Measurements from ENCODE around the gene DNAAF1. TPM values are rescaled to one million over a fixed set of nuclear protein-coding genes. Genes with fewer than 3 reads are reported as not detected.
"Not testable (repeated sequence)": the region's sequence is repeated elsewhere in the genome, so short reads cannot be mapped to it uniquely, and the experiment has no call there.

Gene DNAAF1
- total and polyA plus RNA-seq, 2 donors = 0.85 TPM; not detected in 1

- H3K27ac ChIP-seq (ENCODE audit: low read depth) = no peak overlapping the region
- no peaks in the 10 kb centered on the region for H3K36me3 ChIP-seq (ENCODE audit: insufficient read depth)
- H3K4me1 ChIP-seq (ENCODE audit: insufficient read depth) = no peaks in the 10 kb centered on the region
- WGBS = 85% methylated on average over 18 of the region's 18 CpGs
- no peak for DNase-seq (ENCODE audit: extremely low spot score)
- no peak overlapping the region for H3K4me3 ChIP-seq (ENCODE audit: low read depth, low read length)
Observed at GRCh38 chr16:84205976-84206691, 61.0 kb downstream of the DNAAF1 start.

- Histone ChIP-seq H3K4me1 (ENCODE audit: insufficient read depth) (no peaks in the 10 kb centered on the region), H3K36me3 (ENCODE audit: insufficient read depth) (no peaks in the 10 kb centered on the region), H3K4me3 (ENCODE audit: low read depth, low read length) (no peak overlapping the region), H3K27ac (ENCODE audit: low read depth) (no peak overlapping the region)
- DNase-seq (ENCODE audit: extremely low spot score) = no peak
- 52% methylated on average over 6 of the region's 6 CpGs for WGBS
Observed at GRCh38 chr16:84207251-84207650, 62.1 kb downstream of the DNAAF1 start.

GRCh38 chr16:84207879-84208278 lies 62.8 kb downstream of the DNAAF1 start:
- no peak for DNase-seq (ENCODE audit: extremely low spot score)
- WGBS = 75% methylated on average over 8 of the region's 8 CpGs

GRCh38 chr16:84209989-84210388 lies 64.9 kb downstream of the DNAAF1 start:
- no peak overlapping the region for H3K4me3 ChIP-seq (ENCODE audit: low read depth, low read length)
- no peaks in the 10 kb centered on the region for H3K4me1 ChIP-seq (ENCODE audit: insufficient read depth)
- no peak overlapping the region for H3K27ac ChIP-seq (ENCODE audit: low read depth)
- WGBS = 82% methylated on average over 2 of the region's 2 CpGs
- no peaks in the 10 kb centered on the region for H3K36me3 ChIP-seq (ENCODE audit: insufficient read depth)
- no peak for DNase-seq (ENCODE audit: extremely low spot score)

More at GRCh38 chr16:84207879-84208278, 62.8 kb downstream of the DNAAF1 start:
- Histone ChIP-seq H3K4me3 (ENCODE audit: low read depth, low read length) (no peak overlapping the region), H3K36me3 (ENCODE audit: insufficient read depth) (no peaks in the 10 kb centered on the region), H3K4me1 (ENCODE audit: insufficient read depth) (no peaks in the 10 kb centered on the region), H3K27ac (ENCODE audit: low read depth) (no peak overlapping the region)

- no peak overlapping the region for H3K27ac ChIP-seq (ENCODE audit: low read depth)
- no peaks in the 10 kb centered on the region for H3K4me1 ChIP-seq (ENCODE audit: insufficient read depth)
- DNase-seq (ENCODE audit: extremely low spot score) = no peak
- no peak overlapping the region for H3K4me3 ChIP-seq (ENCODE audit: low read depth, low read length)
- 51% methylated on average over 4 of the region's 4 CpGs for WGBS
- no peaks in the 10 kb centered on the region for H3K36me3 ChIP-seq (ENCODE audit: insufficient read depth)
Observed at GRCh38 chr16:84212154-84212553, 67.0 kb downstream of the DNAAF1 start.

- Histone ChIP-seq H3K4me1 (ENCODE audit: insufficient read depth) (no peaks in the 10 kb centered on the region), H3K4me3 (ENCODE audit: low read depth, low read length) (no peak overlapping the region), H3K27ac (ENCODE audit: low read depth) (no peak overlapping the region), H3K36me3 (ENCODE audit: insufficient read depth) (no peaks in the 10 kb centered on the region)
- 91% methylated on average over 4 of the region's 4 CpGs for whole genome bisulfite sequencing
- DNase-seq (ENCODE audit: extremely low spot score) = no peak
Observed at GRCh38 chr16:84212631-84213030, 67.5 kb downstream of the DNAAF1 start.

GRCh38 chr16:84214451-84215066 lies 69.5 kb downstream of the DNAAF1 start:
- WGBS = 82% methylated on average over 15 of the region's 15 CpGs
- H3K4me1 ChIP-seq (ENCODE audit: insufficient read depth) = no peaks in the 10 kb centered on the region
- no peak overlapping the region for H3K4me3 ChIP-seq (ENCODE audit: low read depth, low read length)
- no peaks in the 10 kb centered on the region for H3K36me3 ChIP-seq (ENCODE audit: insufficient read depth)
- DNase-seq (ENCODE audit: extremely low spot score) = no peak
- no peak overlapping the region for H3K27ac ChIP-seq (ENCODE audit: low read depth)

- no peak overlapping the region for H3K27ac ChIP-seq (ENCODE audit: low read depth)
- H3K4me1 ChIP-seq (ENCODE audit: insufficient read depth) = no peaks in the 10 kb centered on the region
- no peak for DNase-seq (ENCODE audit: extremely low spot score)
- WGBS = 76% methylated on average over 5 of the region's 5 CpGs
- no peaks in the 10 kb centered on the region for H3K36me3 ChIP-seq (ENCODE audit: insufficient read depth)
- no peak overlapping the region for H3K4me3 ChIP-seq (ENCODE audit: low read depth, low read length)
Observed at GRCh38 chr16:84215531-84215930, 70.4 kb downstream of the DNAAF1 start.

- 94% methylated on average over 3 of the region's 3 CpGs for WGBS
- not testable (repeated sequence) for H3K4me1 ChIP-seq (ENCODE audit: insufficient read depth); DNase-seq (ENCODE audit: extremely low spot score); H3K27ac ChIP-seq (ENCODE audit: low read depth); H3K4me3 ChIP-seq (ENCODE audit: low read depth, low read length); H3K36me3 ChIP-seq (ENCODE audit: insufficient read depth)
Observed at GRCh38 chr16:84216144-84216543, 71.0 kb downstream of the DNAAF1 start.

- 79% methylated on average over 17 of the region's 17 CpGs for WGBS
- Histone ChIP-seq H3K36me3 (ENCODE audit: insufficient read depth) (no peaks in the 10 kb centered on the region), H3K4me1 (ENCODE audit: insufficient read depth) (no peaks in the 10 kb centered on the region), H3K27ac (ENCODE audit: low read depth) (no peak overlapping the region), H3K4me3 (ENCODE audit: low read depth, low read length) (no peak overlapping the region)
- DNase-seq (ENCODE audit: extremely low spot score) = no peak
Observed at GRCh38 chr16:84218176-84218823, 73.2 kb downstream of the DNAAF1 start.

GRCh38 chr16:84218956-84219355 lies 73.8 kb downstream of the DNAAF1 start:
- H3K27ac ChIP-seq (ENCODE audit: low read depth) = no peak overlapping the region
- 73% methylated on average over 6 of the region's 6 CpGs for WGBS
- H3K4me1 ChIP-seq (ENCODE audit: insufficient read depth) = no peaks in the 10 kb centered on the region
- no peak for DNase-seq (ENCODE audit: extremely low spot score)
- H3K36me3 ChIP-seq (ENCODE audit: insufficient read depth) = no peaks in the 10 kb centered on the region
- H3K4me3 ChIP-seq (ENCODE audit: low read depth, low read length) = no peak overlapping the region

GRCh38 chr16:84220851-84221250 lies 75.7 kb downstream of the DNAAF1 start:
- no peak for DNase-seq (ENCODE audit: extremely low spot score)
- Histone ChIP-seq H3K36me3 (ENCODE audit: insufficient read depth) (no peaks in the 10 kb centered on the region), H3K4me3 (ENCODE audit: low read depth, low read length) (no peak overlapping the region), H3K27ac (ENCODE audit: low read depth) (no peak overlapping the region), H3K4me1 (ENCODE audit: insufficient read depth) (no peaks in the 10 kb centered on the region)
- WGBS = 93% methylated on average over 1 of the region's 1 CpG

GRCh38 chr16:84223456-84223855 lies 78.3 kb downstream of the DNAAF1 start:
- H3K36me3 ChIP-seq (ENCODE audit: insufficient read depth) = no peaks in the 10 kb centered on the region
- no peak overlapping the region for H3K27ac ChIP-seq (ENCODE audit: low read depth)
- 90% methylated on average over 4 of the region's 4 CpGs for WGBS
- H3K4me1 ChIP-seq (ENCODE audit: insufficient read depth) = no peaks in the 10 kb centered on the region
- no peak overlapping the region for H3K4me3 ChIP-seq (ENCODE audit: low read depth, low read length)
- DNase-seq (ENCODE audit: extremely low spot score) = no peak

GRCh38 chr16:84224554-84224953 lies 79.4 kb downstream of the DNAAF1 start:
- Histone ChIP-seq H3K27ac (ENCODE audit: low read depth) (no peak overlapping the region), H3K4me3 (ENCODE audit: low read depth, low read length) (no peak overlapping the region), H3K4me1 (ENCODE audit: insufficient read depth) (no peaks in the 10 kb centered on the region), H3K36me3 (ENCODE audit: insufficient read depth) (no peaks in the 10 kb centered on the region)
- 89% methylated on average over 3 of the region's 3 CpGs for WGBS
- no peak for DNase-seq (ENCODE audit: extremely low spot score)

Measured in urinary bladder (tissue), 4 donors.